ENCODE data around the gene ERRFI1. TPM values are rescaled to one million over a fixed set of nuclear protein-coding genes. Genes with fewer than 3 reads are reported as not detected.
"Not testable (repeated sequence)": the region's sequence is repeated elsewhere in the genome, so short reads cannot be mapped to it uniquely, and the experiment has no call there.

Gene ERRFI1
- total RNA-seq, 1 experiment from 2014 or later = 83.0 TPM

- Mint-ChIP-seq H3K27ac (ENCODE audit: unreplicated experiment) (peak overlapping the region; percentile 23), H3K27me3 (ENCODE audit: unreplicated experiment) (no peaks in the 10 kb centered on the region), H3K9me3 (ENCODE audit: low read depth, unreplicated experiment) (no peaks in the 10 kb centered on the region), H3K4me1 (ENCODE audit: low read depth, unreplicated experiment) (peaks cover 31% of the 10 kb centered on the region), H3K36me3 (ENCODE audit: insufficient read depth, unreplicated experiment) (peaks cover 26% of the 10 kb centered on the region), H3K4me3 (ENCODE audit: low read depth, unreplicated experiment) (no peak overlapping the region)
- no peak for TF ChIP-seq CTCF (IDR thresholded peaks at IDR 0.05; ENCODE audit: unreplicated experiment)
- intact Hi-C loops (cut with micrococcal nuclease; ENCODE audit: unreplicated experiment) = no loop called here
- no TSS peak for BruUV-seq (replicated peaks)
- CTCF ChIA-PET = no interaction called here
- no peak for DNase-seq
These were observed 25.5 kb upstream of the ERRFI1 start for GRCh38 chr1:8051650-8052049.

GRCh38 chr1:8049229-8049628 is 23.1 kb upstream of the ERRFI1 start:
- H3K27me3 Mint-ChIP-seq (ENCODE audit: unreplicated experiment); H3K4me3 Mint-ChIP-seq (ENCODE audit: low read depth, unreplicated experiment); DNase-seq; CTCF ChIA-PET; H3K9me3 Mint-ChIP-seq (ENCODE audit: low read depth, unreplicated experiment); H3K27ac Mint-ChIP-seq (ENCODE audit: unreplicated experiment); BruUV-seq (replicated peaks): not testable (repeated sequence)
- peaks cover 21% of the 10 kb centered on the region for H3K36me3 Mint-ChIP-seq (ENCODE audit: insufficient read depth, unreplicated experiment)
- intact Hi-C loops (cut with micrococcal nuclease; ENCODE audit: unreplicated experiment) = loop anchor here (5.0 kb wide), 1 partner anchor 48 kb away; no protein-coding TSS in a partner anchor
- H3K4me1 Mint-ChIP-seq (ENCODE audit: low read depth, unreplicated experiment) = peaks cover 20% of the 10 kb centered on the region

GRCh38 chr1:8047686-8048445 is 21.8 kb upstream of the ERRFI1 start:
- BruUV-seq (replicated peaks) = no TSS peak
- intact Hi-C loops (cut with micrococcal nuclease; ENCODE audit: unreplicated experiment) = loop anchor here (5.0 kb wide), 1 partner anchor 49 kb away; no protein-coding TSS in a partner anchor

GRCh38 chr1:8047112-8047511 is 21.0 kb upstream of the ERRFI1 start:
- BruUV-seq (replicated peaks) = no TSS peak
- no peak for DNase-seq
- H3K4me3 Mint-ChIP-seq (ENCODE audit: low read depth, unreplicated experiment) = no peak overlapping the region
- H3K27ac Mint-ChIP-seq (ENCODE audit: unreplicated experiment) = peak overlapping the region; percentile 98
- no peak for TF ChIP-seq CTCF (IDR thresholded peaks at IDR 0.05; ENCODE audit: unreplicated experiment)
- H3K9me3 Mint-ChIP-seq (ENCODE audit: low read depth, unreplicated experiment) = no peaks in the 10 kb centered on the region
- H3K36me3 Mint-ChIP-seq (ENCODE audit: insufficient read depth, unreplicated experiment) = peaks cover 13% of the 10 kb centered on the region
- no peaks in the 10 kb centered on the region for H3K27me3 Mint-ChIP-seq (ENCODE audit: unreplicated experiment)
- H3K4me1 Mint-ChIP-seq (ENCODE audit: low read depth, unreplicated experiment) = peaks cover 22% of the 10 kb centered on the region
- intact Hi-C loops (cut with micrococcal nuclease; ENCODE audit: unreplicated experiment) = loop anchor here (5.0 kb wide), 1 partner anchor 50 kb away; no protein-coding TSS in a partner anchor
- CTCF ChIA-PET = interaction anchor here (0.6 kb wide), 1 partner anchor 126 kb away, joined by 3 read pairs; no protein-coding TSS in a partner anchor

More at GRCh38 chr1:8047686-8048445, 21.8 kb upstream of the ERRFI1 start:
- H3K4me1 Mint-ChIP-seq (ENCODE audit: low read depth, unreplicated experiment) = peaks cover 18% of the 10 kb centered on the region
- H3K27ac Mint-ChIP-seq (ENCODE audit: unreplicated experiment) = peak overlapping the region; percentile 98
- no peaks in the 10 kb centered on the region for H3K27me3 Mint-ChIP-seq (ENCODE audit: unreplicated experiment)
- no peaks in the 10 kb centered on the region for H3K9me3 Mint-ChIP-seq (ENCODE audit: low read depth, unreplicated experiment)
- no peak for DNase-seq
- no peak overlapping the region for H3K4me3 Mint-ChIP-seq (ENCODE audit: low read depth, unreplicated experiment)
- peaks cover 13% of the 10 kb centered on the region for H3K36me3 Mint-ChIP-seq (ENCODE audit: insufficient read depth, unreplicated experiment)
- no peak for TF ChIP-seq CTCF (IDR thresholded peaks at IDR 0.05; ENCODE audit: unreplicated experiment)
- CTCF ChIA-PET = interaction anchor here (0.6 kb wide), 1 partner anchor 126 kb away, joined by 3 read pairs; no protein-coding TSS in a partner anchor

GRCh38 chr1:8046391-8046790 is 20.3 kb upstream of the ERRFI1 start:
- DNase-seq = no peak
- TF ChIP-seq CTCF (IDR thresholded peaks at IDR 0.05; ENCODE audit: unreplicated experiment) = no peak
- Mint-ChIP-seq H3K9me3 (ENCODE audit: low read depth, unreplicated experiment) (no peaks in the 10 kb centered on the region), H3K27ac (ENCODE audit: unreplicated experiment) (peak overlapping the region; percentile 98), H3K27me3 (ENCODE audit: unreplicated experiment) (no peaks in the 10 kb centered on the region), H3K4me1 (ENCODE audit: low read depth, unreplicated experiment) (peaks cover 29% of the 10 kb centered on the region), H3K36me3 (ENCODE audit: insufficient read depth, unreplicated experiment) (peaks cover 13% of the 10 kb centered on the region), H3K4me3 (ENCODE audit: low read depth, unreplicated experiment) (peak overlapping the region; percentile 17)
- intact Hi-C loops (cut with micrococcal nuclease; ENCODE audit: unreplicated experiment) = loop anchor here (5.0 kb wide), 1 partner anchor 51 kb away; no protein-coding TSS in a partner anchor
- CTCF ChIA-PET = no interaction called here
- no TSS peak for BruUV-seq (replicated peaks)
